GM12864 (cell line): ENCODE results near the gene ENDOG.
"Not testable (repeated sequence)": the region's sequence is repeated elsewhere in the genome, so short reads cannot be mapped to it uniquely, and the experiment has no call there.

Source experiments
- DNase-seq: peaks from one replicate; pipeline ENCODE4 v3.0.0-alpha.2; 2011; ENCODE audit warnings: low read depth
- H3K4me3 ChIP-seq: 2 replicates; pipeline ENCODE4 v1.5.1; 2011; ENCODE audit warnings: mild to moderate bottlenecking, low read depth, low read length, control low read depth
- TF ChIP-seq, protein P1 (sequence below): IDR thresholded peaks from 2 replicates; pipeline ENCODE4 v1.5.1; 2011; ENCODE audit warnings: low read depth, mild to moderate bottlenecking, moderate library complexity, low read length, control low read depth, inconsistent platforms; ENCODE audit errors: missing control alignments

Gene ENDOG

DNA sequence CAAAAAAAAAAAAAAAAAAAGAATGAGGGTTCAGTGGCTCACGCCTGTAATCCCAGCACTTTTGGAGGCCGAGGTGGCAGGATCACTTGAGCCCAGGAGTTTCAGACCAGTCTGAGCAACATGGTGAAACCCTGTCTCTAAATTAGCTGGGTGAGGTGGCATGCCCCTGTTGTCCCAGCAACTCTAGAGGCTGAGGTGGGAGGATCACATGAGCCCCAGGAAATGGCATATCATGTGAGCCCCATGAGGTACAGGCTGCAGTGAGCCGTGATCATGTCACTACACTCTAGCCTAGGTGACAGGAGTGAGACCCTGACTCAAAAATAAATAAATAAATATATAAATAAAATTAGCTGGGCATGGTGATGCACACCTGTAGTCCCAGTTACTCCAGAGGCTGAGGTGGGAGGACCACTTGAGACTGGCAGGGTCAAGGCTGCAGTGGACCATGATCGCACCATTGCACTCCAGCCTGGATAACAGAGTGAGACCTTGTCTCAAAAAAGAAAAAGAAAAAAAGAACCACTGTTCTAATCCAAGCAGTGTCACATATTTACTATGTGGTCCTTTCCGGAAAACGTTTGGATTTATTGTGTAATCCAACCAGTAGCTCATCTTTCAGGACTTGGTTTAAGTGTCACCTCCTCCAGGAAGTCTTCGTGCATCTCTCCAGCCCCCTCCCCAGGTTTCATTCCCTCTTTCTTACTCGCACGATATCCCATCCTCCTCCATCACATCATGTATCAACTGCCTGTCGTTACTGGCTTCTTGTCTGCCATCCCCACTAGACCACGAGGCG is 23.6 kb downstream of the ENDOG start:
- DNase-seq, result no peak
- no peak overlapping the region for H3K4me3 ChIP-seq
- TF ChIP-seq, protein P1, sequence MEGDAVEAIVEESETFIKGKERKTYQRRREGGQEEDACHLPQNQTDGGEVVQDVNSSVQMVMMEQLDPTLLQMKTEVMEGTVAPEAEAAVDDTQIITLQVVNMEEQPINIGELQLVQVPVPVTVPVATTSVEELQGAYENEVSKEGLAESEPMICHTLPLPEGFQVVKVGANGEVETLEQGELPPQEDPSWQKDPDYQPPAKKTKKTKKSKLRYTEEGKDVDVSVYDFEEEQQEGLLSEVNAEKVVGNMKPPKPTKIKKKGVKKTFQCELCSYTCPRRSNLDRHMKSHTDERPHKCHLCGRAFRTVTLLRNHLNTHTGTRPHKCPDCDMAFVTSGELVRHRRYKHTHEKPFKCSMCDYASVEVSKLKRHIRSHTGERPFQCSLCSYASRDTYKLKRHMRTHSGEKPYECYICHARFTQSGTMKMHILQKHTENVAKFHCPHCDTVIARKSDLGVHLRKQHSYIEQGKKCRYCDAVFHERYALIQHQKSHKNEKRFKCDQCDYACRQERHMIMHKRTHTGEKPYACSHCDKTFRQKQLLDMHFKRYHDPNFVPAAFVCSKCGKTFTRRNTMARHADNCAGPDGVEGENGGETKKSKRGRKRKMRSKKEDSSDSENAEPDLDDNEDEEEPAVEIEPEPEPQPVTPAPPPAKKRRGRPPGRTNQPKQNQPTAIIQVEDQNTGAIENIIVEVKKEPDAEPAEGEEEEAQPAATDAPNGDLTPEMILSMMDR, result no peak

DNA sequence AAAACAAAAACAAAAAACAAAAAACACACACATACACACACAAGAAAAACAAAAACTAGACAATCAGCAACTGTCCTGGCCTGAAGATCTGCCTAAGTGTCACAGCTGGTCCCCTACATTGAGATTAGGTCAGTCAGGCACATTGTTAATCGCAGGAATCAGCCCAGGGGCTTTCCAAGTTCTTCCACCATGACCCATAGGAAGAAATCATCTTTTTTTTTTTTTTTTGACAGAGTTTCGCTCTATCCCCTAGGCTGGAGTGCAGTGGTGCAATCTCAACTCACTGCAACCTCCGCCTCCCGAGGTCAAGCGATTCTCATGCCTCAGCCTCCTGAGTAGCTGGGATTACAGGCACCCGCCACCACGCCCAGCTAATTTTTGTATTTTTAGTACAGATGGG is 24.9 kb downstream of the ENDOG start:
- H3K4me3 ChIP-seq, DNase-seq: not testable (repeated sequence)

DNA sequence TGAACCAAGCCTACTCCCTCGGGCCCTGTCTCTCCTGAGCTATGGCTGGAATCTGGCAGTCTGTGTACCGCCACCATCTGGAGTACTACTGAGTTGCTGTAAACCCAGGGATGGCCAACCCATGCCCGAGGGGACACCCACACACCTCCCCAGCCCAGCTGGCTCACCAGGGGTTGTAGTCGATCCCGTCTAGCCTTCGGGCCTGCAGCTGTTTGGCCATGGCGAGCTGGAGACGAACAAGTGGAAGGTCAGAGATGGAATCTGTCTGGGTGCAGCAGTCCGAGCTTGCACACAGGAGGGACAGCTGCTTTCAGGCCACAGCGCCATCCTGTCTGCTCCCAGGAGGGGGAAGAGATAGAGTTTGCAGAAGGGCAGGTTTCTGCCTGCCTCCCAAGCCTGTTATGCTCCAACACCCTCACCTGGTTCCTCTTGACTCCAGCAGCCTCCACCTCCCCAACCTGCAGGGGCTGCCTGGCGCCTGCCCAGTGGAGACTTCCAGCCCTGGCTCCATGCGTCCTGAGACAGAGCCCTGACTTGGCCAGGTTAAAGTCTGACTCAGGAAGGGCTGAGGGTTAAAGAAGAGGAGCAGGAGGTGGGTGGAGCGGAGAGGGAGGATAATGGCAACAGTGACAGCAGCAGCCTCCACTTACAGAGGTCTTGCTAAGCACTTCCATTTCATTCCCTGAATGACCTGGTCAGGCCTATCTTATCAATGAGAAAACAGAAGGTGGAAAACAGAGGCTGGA is 27.1 kb downstream of the ENDOG start:
- no peak for DNase-seq
- H3K4me3 ChIP-seq, result no peak overlapping the region
- TF ChIP-seq, protein P1, result no peak

DNA sequence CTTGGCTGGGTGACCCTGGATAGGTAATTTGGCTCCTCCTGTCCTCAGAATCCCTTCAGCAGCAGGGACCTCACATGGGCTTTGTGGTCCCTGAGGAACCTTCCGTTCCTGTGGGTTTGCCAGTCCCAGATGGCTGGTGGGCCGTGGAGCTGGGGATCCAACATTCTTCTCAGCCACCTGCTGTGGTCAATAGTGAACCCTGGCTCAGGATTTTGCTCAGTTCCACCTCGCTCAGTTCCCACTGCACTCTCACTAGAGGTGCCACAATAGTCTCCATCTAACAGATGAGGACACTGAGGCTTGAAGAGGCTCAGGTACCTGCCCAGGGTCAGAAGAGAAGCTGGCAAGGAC is 28.4 kb downstream of the ENDOG start:
- TF ChIP-seq, protein P1, result no peak
- no peak overlapping the region for H3K4me3 ChIP-seq
- DNase-seq, result no peak

DNA sequence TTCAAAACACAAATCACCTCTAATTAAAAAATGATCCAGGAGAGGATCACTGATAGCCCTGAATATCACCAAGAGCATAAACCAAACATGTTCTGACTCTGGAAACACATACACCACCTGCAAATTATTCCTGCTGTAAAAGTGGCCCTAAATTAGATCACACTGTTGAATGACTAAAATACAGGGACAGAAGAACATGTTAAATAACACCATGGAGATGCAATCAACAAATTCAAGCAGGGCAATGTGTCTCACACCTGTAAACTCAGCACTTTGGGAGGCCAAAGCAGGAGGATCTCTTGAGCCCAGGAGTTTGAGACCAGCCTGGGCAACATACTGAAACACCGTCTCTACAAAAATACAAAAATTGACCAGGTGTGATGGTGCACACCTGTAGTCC is 29.5 kb downstream of the ENDOG start:
- TF ChIP-seq, protein P1, result no peak
- no peak overlapping the region for H3K4me3 ChIP-seq
- DNase-seq, result no peak

DNA sequence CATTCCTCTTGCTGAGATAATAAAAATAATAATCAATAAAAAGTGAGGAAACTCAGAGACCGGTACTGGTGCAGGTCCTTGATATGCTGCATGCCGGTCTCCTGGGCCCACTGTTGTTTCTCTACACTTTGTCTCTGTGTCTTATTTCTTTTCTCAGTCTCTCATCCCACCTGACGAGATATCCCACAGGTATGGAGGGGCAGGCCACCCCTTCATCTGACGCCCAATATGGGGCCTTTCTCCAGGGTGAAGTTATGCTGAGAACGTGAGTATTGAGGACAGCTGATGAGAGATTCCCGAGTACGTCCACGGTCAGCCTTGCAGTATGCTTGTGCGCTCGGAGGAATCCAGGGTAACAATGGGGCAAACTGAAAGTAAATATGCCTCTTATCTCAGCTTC is 32.7 kb downstream of the ENDOG start:
- H3K4me3 ChIP-seq, DNase-seq: not testable (repeated sequence)

DNA sequence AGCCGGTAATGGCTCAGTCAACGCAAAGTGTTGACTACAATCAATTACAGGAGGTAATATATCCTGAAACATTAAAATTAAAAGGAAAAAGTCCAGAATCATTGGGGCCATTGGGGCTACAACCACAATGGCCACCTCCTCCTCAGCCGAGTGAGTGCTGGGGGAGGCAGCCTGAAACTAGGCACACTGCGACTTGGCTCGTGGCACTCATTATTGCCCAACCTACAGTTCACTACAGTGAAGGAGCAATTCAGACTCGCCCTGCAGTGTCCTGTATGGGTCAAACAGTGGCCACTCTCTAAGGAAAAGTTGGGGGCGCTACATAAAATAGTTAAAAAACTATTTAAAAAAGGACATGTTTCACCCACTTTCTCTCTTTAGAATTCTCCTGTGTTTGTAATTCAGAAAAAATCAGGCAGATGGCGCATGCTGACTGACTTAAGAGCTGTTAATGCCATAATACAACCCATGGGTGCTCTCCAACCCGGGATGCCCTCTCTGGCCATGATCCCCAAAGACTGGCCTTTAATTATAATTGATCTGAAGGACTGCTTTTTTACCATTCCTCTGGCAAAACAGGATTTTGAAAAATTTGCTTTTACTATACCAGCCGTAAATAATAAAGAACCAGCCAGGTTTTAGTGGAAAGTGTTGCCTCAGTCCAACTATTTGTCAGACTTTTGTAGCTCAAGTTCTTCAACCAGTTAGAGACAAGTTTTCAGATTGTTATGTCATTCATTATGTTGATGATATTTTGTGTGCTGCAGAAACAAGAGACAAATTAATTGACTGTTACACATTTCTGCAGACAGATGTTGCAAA is 33.7 kb downstream of the ENDOG start:
- DNase-seq, H3K4me3 ChIP-seq: not testable (repeated sequence)
- TF ChIP-seq, protein P1, result peak; percentile 27

DNA sequence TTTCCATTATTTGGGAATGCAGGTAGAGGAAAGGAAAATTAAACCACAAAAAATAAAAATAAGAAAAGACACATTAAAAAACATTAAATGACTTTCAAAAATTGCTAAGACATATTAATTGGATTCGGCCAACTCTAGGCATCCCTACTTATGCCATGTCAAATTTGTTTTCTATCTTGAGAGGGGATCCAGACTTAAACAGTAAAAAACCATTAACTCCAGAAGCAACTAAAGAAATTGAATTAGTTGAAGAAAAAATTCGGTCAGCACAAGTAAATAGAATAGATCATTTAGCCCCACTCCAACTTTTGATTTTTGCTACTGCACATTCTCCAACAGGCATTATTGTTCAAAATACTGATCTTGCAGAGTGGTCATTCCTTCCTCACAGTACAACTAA is 34.3 kb downstream of the ENDOG start:
- not testable (repeated sequence) for H3K4me3 ChIP-seq, DNase-seq

DNA sequence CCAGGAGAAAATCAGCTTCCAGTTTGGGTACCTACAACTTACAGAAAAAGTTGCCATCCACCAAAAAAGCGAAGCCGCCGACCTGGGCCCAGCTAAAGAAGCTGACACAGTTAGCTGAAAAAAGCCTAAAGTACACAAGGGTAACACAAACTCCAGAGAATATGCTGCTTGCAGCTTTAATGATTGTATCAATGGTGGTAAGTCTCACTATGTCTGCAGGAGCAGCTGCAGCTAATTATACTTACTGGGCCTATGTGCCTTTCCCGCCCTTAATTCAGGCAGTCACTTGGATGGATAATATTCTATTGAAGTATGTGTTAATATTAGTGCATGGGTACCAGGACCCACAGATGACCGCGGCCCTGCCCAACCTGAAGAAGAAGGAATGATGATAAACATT is 36.2 kb downstream of the ENDOG start:
- H3K4me3 ChIP-seq, DNase-seq: not testable (repeated sequence)

DNA sequence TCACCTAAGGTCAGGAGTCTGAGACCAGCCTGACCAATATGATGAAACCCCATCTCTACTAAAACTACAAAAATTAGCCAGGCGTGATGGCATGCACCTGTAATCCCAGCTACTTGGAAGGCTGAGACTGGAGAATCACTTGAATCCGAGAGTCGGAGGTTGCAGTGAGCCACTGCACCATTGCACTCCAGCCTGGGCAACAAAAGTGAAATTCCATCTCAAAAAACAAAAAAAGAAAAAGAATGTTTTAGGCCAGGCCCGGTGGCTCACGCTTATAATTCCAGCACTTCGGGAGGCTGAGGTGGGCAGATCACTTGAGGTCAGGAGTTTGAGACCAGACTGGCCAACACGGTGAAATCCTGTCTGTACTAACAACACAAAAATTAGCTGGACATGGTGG is 40.2 kb downstream of the ENDOG start:
- not testable (repeated sequence) for DNase-seq, H3K4me3 ChIP-seq
